NB4 (cell line): Measurements from ENCODE around the gene SRRD.

Experiments used
- CTCF ChIP-seq: IDR thresholded peaks from one replicate; pipeline ENCODE4 v1.5.1; 2012; ENCODE audit warnings: low read depth, low read length
- MAX ChIP-seq: IDR thresholded peaks from 2 replicates; pipeline ENCODE4 v1.6.1; 2011; ENCODE audit warnings: low read depth, low read length
- POLR2A ChIP-seq: IDR thresholded peaks from 2 replicates; pipeline ENCODE4 v1.6.1; 2011; ENCODE audit warnings: mild to moderate bottlenecking; ENCODE audit not compliant: insufficient read length; ENCODE audit errors: extremely low read depth

GRCh38 chr22:26481694-26482093, 2.0 kb upstream of the SRRD start:
- TF ChIP-seq CTCF (no peak), POLR2A (no peak), MAX (no peak)
